ENCODE measurements around the gene HOMER3. TPM values are rescaled to one million over a fixed set of nuclear protein-coding genes. Genes with fewer than 3 reads are reported as not detected.

HOMER3 gene
- 14.1 TPM for total RNA-seq

GRCh38 chr19:18940769-18941627, at the start of gene HOMER3:
Gene HOMER3 (minus strand): TSS chr19:18941217. CDS start chr19:18938982, 2,235 bp downstream.
- ATAC-seq = peak; percentile 54

- peak; percentile 19 for ATAC-seq
Measured at GRCh38 chr19:18990128-18990708, 49.2 kb upstream of the HOMER3 start.

GRCh38 chr19:18989316-18989715, 48.3 kb upstream of the HOMER3 start:
- ATAC-seq = no peak

GRCh38 chr19:18987456-18987855, 46.4 kb upstream of the HOMER3 start:
- ATAC-seq = no peak

- ATAC-seq = peak; percentile 23
Measured at GRCh38 chr19:18985257-18985656, 44.2 kb upstream of the HOMER3 start.

- no peak for ATAC-seq
Measured at GRCh38 chr19:18984251-18984650, 43.2 kb upstream of the HOMER3 start.

- no peak for ATAC-seq
Measured at GRCh38 chr19:18982669-18983068, 41.7 kb upstream of the HOMER3 start.

GRCh38 chr19:18980432-18981020, 39.5 kb upstream of the HOMER3 start:
- no peak for ATAC-seq

- no peak for ATAC-seq
Measured at GRCh38 chr19:18978616-18979015, 37.6 kb upstream of the HOMER3 start.

GRCh38 chr19:18975869-18976268, 34.9 kb upstream of the HOMER3 start:
- ATAC-seq = no peak

- peak; percentile 49 for ATAC-seq
Measured at GRCh38 chr19:18975011-18975410, 34.0 kb upstream of the HOMER3 start.

- ATAC-seq = no peak
Measured at GRCh38 chr19:18972851-18973250, 31.8 kb upstream of the HOMER3 start.

- no peak for ATAC-seq
Measured at GRCh38 chr19:18972301-18972811, 31.3 kb upstream of the HOMER3 start.

GRCh38 chr19:18969931-18970659, 29.1 kb upstream of the HOMER3 start:
- ATAC-seq = peak; percentile 3

GRCh38 chr19:18967358-18968146, 26.5 kb upstream of the HOMER3 start:
- ATAC-seq = peak; percentile 84

- ATAC-seq = no peak
Measured at GRCh38 chr19:18966307-18966706, 25.3 kb upstream of the HOMER3 start.

GRCh38 chr19:18964121-18964520, 23.1 kb upstream of the HOMER3 start:
- no peak for ATAC-seq

- peak; percentile 22 for ATAC-seq
Measured at GRCh38 chr19:18961767-18962620, 21.0 kb upstream of the HOMER3 start.

GRCh38 chr19:18960370-18960769, 19.4 kb upstream of the HOMER3 start:
- ATAC-seq = no peak

GRCh38 chr19:18955042-18955441, 14.0 kb upstream of the HOMER3 start:
- no peak for ATAC-seq

- no peak for ATAC-seq
Measured at GRCh38 chr19:18954094-18954493, 13.1 kb upstream of the HOMER3 start.
